Measurements from ENCODE around the gene SYNE3. TPM values are rescaled to one million over a fixed set of nuclear protein-coding genes. Genes with fewer than 3 reads are reported as not detected.

SYNE3 gene
- total and polyA plus RNA-seq, 2 experiments from 2014 or later: 0.16 to 2.4 TPM

DNA sequence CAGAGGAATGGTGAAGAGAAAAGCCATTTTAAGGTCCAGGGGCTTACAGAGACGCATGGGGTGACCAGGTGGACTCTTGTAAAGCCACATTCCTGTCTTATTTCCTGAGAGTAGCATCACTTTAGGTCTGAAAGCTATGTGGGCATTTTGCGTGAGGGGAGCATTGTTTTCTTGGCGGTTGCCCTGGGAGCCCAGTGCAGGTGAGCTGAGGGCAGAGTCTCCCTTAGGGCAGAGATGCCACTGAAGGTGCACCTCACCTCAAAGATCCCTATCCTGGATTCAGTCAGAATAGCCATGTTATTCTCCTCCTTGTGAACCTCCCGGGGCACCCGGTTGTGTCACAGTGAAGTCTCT is 30.8 kb upstream of the SYNE3 start:
- no peak overlapping the region for H3K27ac ChIP-seq
- no peaks in the 10 kb centered on the region for H3K9me3 ChIP-seq (ENCODE audit: low read depth)
- no peak for DNase-seq (ENCODE audit: low spot score)
- H4K20me1 ChIP-seq (ENCODE audit: insufficient read depth, poor library complexity, severe bottlenecking): no peaks in the 10 kb centered on the region
- peaks cover 20% of the 10 kb centered on the region for H3K79me2 ChIP-seq
- TF ChIP-seq, protein P1, sequence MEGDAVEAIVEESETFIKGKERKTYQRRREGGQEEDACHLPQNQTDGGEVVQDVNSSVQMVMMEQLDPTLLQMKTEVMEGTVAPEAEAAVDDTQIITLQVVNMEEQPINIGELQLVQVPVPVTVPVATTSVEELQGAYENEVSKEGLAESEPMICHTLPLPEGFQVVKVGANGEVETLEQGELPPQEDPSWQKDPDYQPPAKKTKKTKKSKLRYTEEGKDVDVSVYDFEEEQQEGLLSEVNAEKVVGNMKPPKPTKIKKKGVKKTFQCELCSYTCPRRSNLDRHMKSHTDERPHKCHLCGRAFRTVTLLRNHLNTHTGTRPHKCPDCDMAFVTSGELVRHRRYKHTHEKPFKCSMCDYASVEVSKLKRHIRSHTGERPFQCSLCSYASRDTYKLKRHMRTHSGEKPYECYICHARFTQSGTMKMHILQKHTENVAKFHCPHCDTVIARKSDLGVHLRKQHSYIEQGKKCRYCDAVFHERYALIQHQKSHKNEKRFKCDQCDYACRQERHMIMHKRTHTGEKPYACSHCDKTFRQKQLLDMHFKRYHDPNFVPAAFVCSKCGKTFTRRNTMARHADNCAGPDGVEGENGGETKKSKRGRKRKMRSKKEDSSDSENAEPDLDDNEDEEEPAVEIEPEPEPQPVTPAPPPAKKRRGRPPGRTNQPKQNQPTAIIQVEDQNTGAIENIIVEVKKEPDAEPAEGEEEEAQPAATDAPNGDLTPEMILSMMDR (IDR thresholded peaks at IDR 0.05; ENCODE audit: poor library complexity): no peak
- TF ChIP-seq EZH2 (IDR thresholded peaks at IDR 0.05; ENCODE audit: borderline replicate concordance): no peak
- TF ChIP-seq EZH2phosphoT487 (IDR thresholded peaks at IDR 0.05; ENCODE audit: low read depth, severe bottlenecking, unreplicated experiment): no peak
- H3K4me2 ChIP-seq: no peak overlapping the region
- no peak overlapping the region for H3K4me3 ChIP-seq
- no peaks in the 10 kb centered on the region for H3K27me3 ChIP-seq
- no peaks in the 10 kb centered on the region for H3K4me1 ChIP-seq (ENCODE audit: insufficient read depth)
- H2AFZ ChIP-seq: no peak overlapping the region
- no peaks in the 10 kb centered on the region for H3K9me2 ChIP-seq (replicated peaks; ENCODE audit: insufficient read depth)
- H3K36me3 ChIP-seq (replicated peaks; ENCODE audit: insufficient read depth, low read depth): no peaks in the 10 kb centered on the region
- WGBS (ENCODE audit: low lambda C conversion rate, missing lambda C conversion rate): 86% methylated on average over 5 of the region's 5 CpGs

DNA sequence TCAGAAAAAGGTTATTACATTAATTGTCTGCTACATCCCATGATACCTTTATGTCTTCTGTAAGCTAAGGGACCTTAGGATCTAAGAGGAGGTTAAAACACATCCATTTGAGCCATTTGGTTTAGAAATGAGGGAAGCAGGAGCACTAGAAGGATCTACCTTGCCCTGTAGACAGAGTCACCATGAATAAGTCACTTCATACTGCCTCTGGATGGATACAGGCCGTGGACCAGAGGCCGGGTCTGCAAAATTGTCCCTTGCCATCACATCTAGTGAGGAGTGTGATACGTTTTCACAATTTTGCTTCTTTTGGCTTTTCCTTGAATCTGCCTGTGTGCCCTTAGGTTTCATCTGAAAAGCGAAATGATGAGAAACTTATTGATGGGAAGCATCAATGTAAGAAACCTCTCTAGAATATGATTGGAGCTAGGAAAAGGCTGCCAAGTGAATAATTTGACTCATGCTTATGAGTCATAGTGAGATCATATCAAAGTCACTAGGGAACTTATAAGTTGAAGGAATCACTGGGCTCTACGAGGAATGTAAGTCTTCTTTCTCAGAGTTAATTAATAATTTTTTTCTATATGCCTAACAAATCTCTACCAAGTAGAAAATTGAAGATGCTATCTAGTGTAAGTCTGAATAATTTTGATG is 29.2 kb upstream of the SYNE3 start:
- TF ChIP-seq EZH2 (IDR thresholded peaks at IDR 0.05; ENCODE audit: borderline replicate concordance) (no peak), EZH2phosphoT487 (IDR thresholded peaks at IDR 0.05; ENCODE audit: low read depth, severe bottlenecking, unreplicated experiment) (no peak)
- TF ChIP-seq, protein P1 (IDR thresholded peaks at IDR 0.05; ENCODE audit: poor library complexity): no peak
- Histone ChIP-seq H3K4me2 (no peak overlapping the region), H3K27me3 (no peaks in the 10 kb centered on the region), H3K4me3 (no peak overlapping the region), H2AFZ (no peak overlapping the region), H3K9me3 (ENCODE audit: low read depth) (no peaks in the 10 kb centered on the region), H3K79me2 (peaks cover 36% of the 10 kb centered on the region), H3K36me3 (replicated peaks; ENCODE audit: insufficient read depth, low read depth) (no peaks in the 10 kb centered on the region), H4K20me1 (ENCODE audit: insufficient read depth, poor library complexity, severe bottlenecking) (peaks cover 14% of the 10 kb centered on the region), H3K27ac (no peak overlapping the region), H3K9me2 (replicated peaks; ENCODE audit: insufficient read depth) (no peaks in the 10 kb centered on the region), H3K4me1 (ENCODE audit: insufficient read depth) (no peaks in the 10 kb centered on the region)
- no peak for DNase-seq (ENCODE audit: low spot score)
- WGBS (ENCODE audit: low lambda C conversion rate, missing lambda C conversion rate): 88% methylated on average over 5 of the region's 5 CpGs

DNA sequence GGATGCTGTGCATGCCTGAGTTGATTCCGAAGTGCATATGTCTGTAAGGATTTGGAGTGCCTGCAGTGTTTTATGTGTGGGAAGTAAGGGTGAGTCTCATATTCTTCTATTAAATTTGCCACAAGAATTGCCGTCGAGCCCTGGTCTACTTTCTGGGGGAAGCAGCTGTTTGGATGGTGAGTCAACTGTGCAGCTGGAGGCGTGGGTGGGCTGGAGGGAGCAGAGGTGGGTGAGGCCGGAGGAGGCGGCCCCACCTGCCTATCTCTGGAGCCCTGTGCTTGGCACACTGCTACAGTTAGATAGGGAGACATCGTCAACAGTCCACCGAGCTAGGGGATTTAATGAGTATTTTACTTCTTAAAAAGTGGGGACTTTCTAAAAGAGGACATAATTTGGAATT is 28.1 kb upstream of the SYNE3 start:
- no peak overlapping the region for H3K4me2 ChIP-seq
- TF ChIP-seq EZH2phosphoT487 (IDR thresholded peaks at IDR 0.05; ENCODE audit: low read depth, severe bottlenecking, unreplicated experiment) (no peak), EZH2 (IDR thresholded peaks at IDR 0.05; ENCODE audit: borderline replicate concordance) (no peak)
- TF ChIP-seq, protein P1 (IDR thresholded peaks at IDR 0.05; ENCODE audit: poor library complexity): no peak
- no peak for DNase-seq (ENCODE audit: low spot score)
- no peaks in the 10 kb centered on the region for H3K9me3 ChIP-seq (ENCODE audit: low read depth)
- WGBS (ENCODE audit: low lambda C conversion rate, missing lambda C conversion rate): 92% methylated on average over 8 of the region's 8 CpGs
- no peak overlapping the region for H2AFZ ChIP-seq
- no peak overlapping the region for H3K4me3 ChIP-seq
- no peaks in the 10 kb centered on the region for H3K4me1 ChIP-seq (ENCODE audit: insufficient read depth)
- H3K79me2 ChIP-seq: peaks cover 47% of the 10 kb centered on the region
- H4K20me1 ChIP-seq (ENCODE audit: insufficient read depth, poor library complexity, severe bottlenecking): peaks cover 14% of the 10 kb centered on the region
- no peaks in the 10 kb centered on the region for H3K27me3 ChIP-seq
- no peaks in the 10 kb centered on the region for H3K36me3 ChIP-seq (replicated peaks; ENCODE audit: insufficient read depth, low read depth)
- H3K9me2 ChIP-seq (replicated peaks; ENCODE audit: insufficient read depth): no peaks in the 10 kb centered on the region
- no peak overlapping the region for H3K27ac ChIP-seq

Measured in hepatocyte (in vitro differentiated cells).